ENCODE data around the gene GRPEL1. TPM values are rescaled to one million over a fixed set of nuclear protein-coding genes. Genes with fewer than 3 reads are reported as not detected.

Gene GRPEL1
- total RNA-seq, 1 experiment from 2014 or later = 80.1 TPM

DNA sequence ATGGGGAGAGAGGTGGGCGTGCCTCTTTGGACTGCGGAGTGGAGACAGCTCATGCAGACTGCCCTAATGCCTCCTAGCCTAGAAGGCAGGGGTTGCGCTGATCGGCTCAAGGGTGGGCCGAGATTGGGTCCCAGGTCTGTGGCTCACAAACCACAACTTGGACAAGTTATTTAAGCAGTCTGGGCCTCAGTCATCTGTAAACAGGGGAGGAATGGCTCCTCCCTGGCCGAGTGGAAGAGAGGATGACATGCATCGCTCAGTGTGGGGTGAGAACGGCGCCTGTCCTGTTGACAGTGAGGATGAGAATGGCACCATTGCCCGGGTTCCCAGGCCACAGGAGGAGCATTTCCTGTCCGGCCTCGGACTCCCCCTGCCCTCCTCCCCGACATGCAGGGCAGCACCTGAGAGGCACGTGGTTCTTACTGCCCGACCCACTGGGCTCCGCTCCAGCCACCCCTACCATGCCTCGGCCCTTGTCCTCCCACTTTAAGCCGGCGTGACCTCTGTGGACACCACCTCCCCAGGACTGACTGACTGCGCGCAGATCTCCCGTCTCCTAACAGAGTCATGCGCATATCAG lies 40.3 kb upstream of the GRPEL1 start (continued):
- TF ChIP-seq, protein P1, sequence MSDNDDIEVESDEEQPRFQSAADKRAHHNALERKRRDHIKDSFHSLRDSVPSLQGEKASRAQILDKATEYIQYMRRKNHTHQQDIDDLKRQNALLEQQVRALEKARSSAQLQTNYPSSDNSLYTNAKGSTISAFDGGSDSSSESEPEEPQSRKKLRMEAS (IDR thresholded peaks at IDR 0.05) = no peak

DNA sequence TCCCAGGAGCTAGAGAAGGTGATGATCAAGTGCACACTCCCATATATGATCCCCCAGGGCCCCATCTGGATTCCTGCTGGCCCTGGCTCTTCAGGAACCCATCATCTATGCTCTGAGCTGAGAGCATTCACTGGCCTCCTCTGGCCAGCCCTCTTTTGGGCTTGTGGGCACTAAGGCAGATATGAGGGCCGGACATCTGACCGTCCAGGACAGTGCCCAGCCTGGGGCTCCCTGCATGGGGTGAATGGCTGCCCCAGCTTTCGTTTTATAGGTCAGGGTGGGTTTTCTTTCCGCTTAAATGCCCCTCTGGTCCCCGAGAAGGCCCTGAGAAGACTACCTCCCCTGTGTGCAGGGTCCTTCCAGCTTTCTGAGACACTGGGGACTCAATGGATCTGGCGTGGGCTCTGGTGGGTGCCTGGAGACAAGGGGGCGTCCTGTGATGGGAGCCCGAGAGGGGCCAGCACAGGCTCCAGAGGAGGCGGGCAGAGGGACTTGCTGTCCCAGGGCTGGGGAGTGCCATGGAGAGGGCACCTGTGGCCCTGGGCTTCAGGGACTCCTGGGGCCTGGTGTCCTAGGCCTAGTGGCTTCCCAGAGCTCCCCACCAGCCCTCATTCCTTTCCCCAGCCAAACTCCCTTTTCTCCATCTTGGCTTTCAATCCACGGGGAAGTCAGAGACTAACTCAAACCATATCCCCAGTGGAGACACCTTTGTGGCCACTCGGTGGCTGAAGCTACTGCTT lies 39.5 kb upstream of the GRPEL1 start:
- H3K4me2 ChIP-seq (ENCODE audit: low read length) = no peak overlapping the region
- no peaks in the 10 kb centered on the region for H3K9me2 ChIP-seq (ENCODE audit: insufficient read depth)
- ChIA-PET CTCF (no interaction called here), RAD21 (ENCODE audit: low non-redundant PET in 1 of 2, low total read pairs in 2 of 2, uncharacterized antibody in 2 of 2, unreplicated experiment in 2 of 2) (no interaction called here), POLR2A (no interaction called here)
- intact Hi-C loops (cut with micrococcal nuclease) = no loop called here
- DNase-seq (ENCODE audit: low read depth, low spot score) (no peak), ATAC-seq (no peak)
- TF ChIP-seq YY1 (IDR thresholded peaks at IDR 0.05; ENCODE audit: extremely low read depth, insufficient replicate concordance, low read depth, low read length) (no peak), SRF (IDR thresholded peaks at IDR 0.05; ENCODE audit: low read depth) (no peak), CBX3 (IDR thresholded peaks at IDR 0.05; ENCODE audit: low read depth) (no peak), ZFX (IDR thresholded peaks at IDR 0.05) (no peak), POLR2A (IDR thresholded peaks at IDR 0.05; ENCODE audit: borderline replicate concordance, extremely low read depth, insufficient read depth, insufficient read length) (no peak), JUND (IDR thresholded peaks at IDR 0.05) (no peak), POLR2AphosphoS5 (IDR thresholded peaks at IDR 0.05; ENCODE audit: low read depth, low read length) (no peak), SIN3A (IDR thresholded peaks at IDR 0.05; ENCODE audit: low read depth) (no peak), ZNF274 (IDR thresholded peaks at IDR 0.05; ENCODE audit: low read depth, low read length) (no peak), CEBPB (IDR thresholded peaks at IDR 0.05; ENCODE audit: low read depth) (no peak), TCF7L2 (IDR thresholded peaks at IDR 0.05; ENCODE audit: borderline replicate concordance, extremely low read depth, insufficient read depth, insufficient read length) (no peak), EZH2 (IDR thresholded peaks at IDR 0.05) (no peak), ELF1 (IDR thresholded peaks at IDR 0.05; ENCODE audit: borderline replicate concordance, low read depth) (no peak), SP1 (IDR thresholded peaks at IDR 0.05; ENCODE audit: low read depth) (no peak), ZBTB33 (IDR thresholded peaks at IDR 0.05; ENCODE audit: extremely low read depth, insufficient replicate concordance, low read length) (no peak), EZH2phosphoT487 (IDR thresholded peaks at IDR 0.05; ENCODE audit: borderline replicate concordance) (no peak), RAD21 (IDR thresholded peaks at IDR 0.05; ENCODE audit: low read depth) (no peak), REST (IDR thresholded peaks at IDR 0.05; ENCODE audit: low read depth) (no peak)
- TF ChIP-seq, protein P2, sequence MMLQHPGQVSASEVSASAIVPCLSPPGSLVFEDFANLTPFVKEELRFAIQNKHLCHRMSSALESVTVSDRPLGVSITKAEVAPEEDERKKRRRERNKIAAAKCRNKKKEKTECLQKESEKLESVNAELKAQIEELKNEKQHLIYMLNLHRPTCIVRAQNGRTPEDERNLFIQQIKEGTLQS (IDR thresholded peaks at IDR 0.05) = no peak
- no peak overlapping the region for H2AFZ ChIP-seq (ENCODE audit: low read depth, low read length, poor library complexity, severe bottlenecking)
- BruUV-seq (replicated peaks) = no TSS peak
- H3K9me3 ChIP-seq (ENCODE audit: control insufficient read depth in 1 of 2, insufficient read depth in 1 of 2, low read depth in 1 of 2, low read length in 2 of 2) = no peaks in the 10 kb centered on the region
- no peaks in the 10 kb centered on the region for H3K36me3 ChIP-seq (ENCODE audit: control insufficient read depth in 1 of 2, insufficient read depth in 2 of 2, low read length in 2 of 2)
- H3K4me3 ChIP-seq (replicated peaks in 1 of 2; ENCODE audit: low read depth in 1 of 2, low read length in 2 of 2) = no peak overlapping the region
- no peaks in the 10 kb centered on the region for H3K79me2 ChIP-seq (ENCODE audit: insufficient read depth, low read length)
- H3K4me1 ChIP-seq (ENCODE audit: control insufficient read depth in 1 of 2, insufficient read depth in 2 of 2, low read length in 2 of 2) = peaks cover 9 to 12% of the 10 kb centered on the region in 2 experiments
- no peaks in the 10 kb centered on the region for H4K20me1 ChIP-seq (ENCODE audit: insufficient read depth)
- H3K27me3 ChIP-seq (ENCODE audit: insufficient read depth, low read length) = no peaks in the 10 kb centered on the region
- no peak overlapping the region for H3K27ac ChIP-seq (ENCODE audit: low read depth, low read length)
- no peak overlapping the region for H3K9ac ChIP-seq (ENCODE audit: low read length)

Measured in HCT116 (cell line).